HFF-Myc (cell line): ENCODE data around the gene LIMS2.
A peak's percentile ranks its signal among the peaks of the same experiment; 100 is the strongest.

ENCODE experiments used
- DNase-seq: peaks from one replicate; pipeline ENCODE4 v3.0.0-alpha.2; 2011; ENCODE audit warnings: low read depth; ENCODE audit errors: extremely low read depth
- H3K4me3 ChIP-seq: replicated peaks from 2 replicates; pipeline ENCODE4 v1.5.1; 2011; ENCODE audit warnings: low read depth, mild to moderate bottlenecking, control low read depth, low read length
- CTCF ChIP-seq: IDR thresholded peaks from 2 replicates; pipeline ENCODE4 v1.5.1; 2012; ENCODE audit warnings: mild to moderate bottlenecking, low read depth, low read length, control low read depth; ENCODE audit errors: missing control alignments

Gene LIMS2

GRCh38 chr2:127651971-127652550 is 23.3 kb downstream of the LIMS2 start:
- no peak overlapping the region for H3K4me3 ChIP-seq
- DNase-seq, result no peak
- TF ChIP-seq CTCF, result no peak

- no peak for TF ChIP-seq CTCF
- DNase-seq, result no peak
- no peak overlapping the region for H3K4me3 ChIP-seq
These were observed 23.9 kb downstream of the LIMS2 start for GRCh38 chr2:127651381-127651809.

- no peak for DNase-seq
- no peak overlapping the region for H3K4me3 ChIP-seq
- TF ChIP-seq CTCF, result no peak
These were observed 24.4 kb downstream of the LIMS2 start for GRCh38 chr2:127650785-127651380.

GRCh38 chr2:127650041-127650784 is 25.1 kb downstream of the LIMS2 start:
- DNase-seq, result no peak
- H3K4me3 ChIP-seq, result no peak overlapping the region
- no peak for TF ChIP-seq CTCF

- TF ChIP-seq CTCF, result peak; percentile 85
- DNase-seq, result peak; percentile 57
These were observed 25.7 kb downstream of the LIMS2 start for GRCh38 chr2:127649684-127650040.

GRCh38 chr2:127649100-127649611 is 26.2 kb downstream of the LIMS2 start:
- no peak overlapping the region for H3K4me3 ChIP-seq
- no peak for TF ChIP-seq CTCF
- no peak for DNase-seq

More at GRCh38 chr2:127649684-127650040, 25.7 kb downstream of the LIMS2 start:
- H3K4me3 ChIP-seq, result no peak overlapping the region
